T-helper 1 cell treated with Interleukin-12 subunit alpha and Interleukin-12 subunit beta and Interleukin-4 antibody, amounts not matched to agents 30 μg/mL and 1 μg/mL, for 36 hours (primary cell): ENCODE measurements around the gene USHBP1.
"Not testable (repeated sequence)": the region's sequence is repeated elsewhere in the genome, so short reads cannot be mapped to it uniquely, and the experiment has no call there.

ENCODE experiments used
- H3K27ac Mint-ChIP-seq: one replicate; pipeline ENCODE4 v1.8.0; 2021; ENCODE audit warnings: mild to moderate bottlenecking, mixed read lengths
- H3K27me3 Mint-ChIP-seq: one replicate; pipeline ENCODE4 v1.8.0; 2021; ENCODE audit warnings: low read depth, mixed read lengths
- H3K36me3 Mint-ChIP-seq: one replicate; pipeline ENCODE4 v1.8.0; 2021; ENCODE audit warnings: low read depth, mixed read lengths
- H3K4me1 Mint-ChIP-seq: one replicate; pipeline ENCODE4 v1.8.0; 2021; ENCODE audit warnings: low read depth, mixed read lengths
- H3K4me3 Mint-ChIP-seq: one replicate; pipeline ENCODE4 v1.8.0; 2021; ENCODE audit warnings: mild to moderate bottlenecking, moderate library complexity, mixed read lengths
- H3K9me3 Mint-ChIP-seq: one replicate; pipeline ENCODE4 v1.8.0; 2021; ENCODE audit warnings: mixed read lengths

Gene USHBP1

DNA sequence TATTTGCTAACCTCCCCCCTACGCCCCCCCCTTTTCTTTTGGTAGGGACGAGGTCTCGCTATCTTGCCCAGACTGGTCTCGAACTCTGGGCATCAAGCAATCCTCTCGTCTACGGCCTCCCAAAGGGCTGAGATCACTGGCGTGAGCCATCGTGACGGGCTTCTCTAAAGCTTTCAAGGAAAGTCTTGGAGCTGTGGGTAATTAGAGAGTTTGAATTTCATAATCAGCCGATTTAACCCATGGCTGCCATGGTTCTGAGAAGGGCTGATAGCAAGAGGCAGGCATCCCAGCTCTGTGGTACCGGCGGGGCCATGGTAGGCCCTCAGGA is 39.4 kb upstream of the USHBP1 start:
- no peaks in the 10 kb centered on the region for H3K9me3 Mint-ChIP-seq
- peaks cover under 1% of the 10 kb centered on the region for H3K36me3 Mint-ChIP-seq
- H3K27ac Mint-ChIP-seq: no peak overlapping the region
- H3K4me3 Mint-ChIP-seq: peak overlapping the region; percentile 61
- H3K4me1 Mint-ChIP-seq: peaks cover 33% of the 10 kb centered on the region
- H3K27me3 Mint-ChIP-seq: no peaks in the 10 kb centered on the region

DNA sequence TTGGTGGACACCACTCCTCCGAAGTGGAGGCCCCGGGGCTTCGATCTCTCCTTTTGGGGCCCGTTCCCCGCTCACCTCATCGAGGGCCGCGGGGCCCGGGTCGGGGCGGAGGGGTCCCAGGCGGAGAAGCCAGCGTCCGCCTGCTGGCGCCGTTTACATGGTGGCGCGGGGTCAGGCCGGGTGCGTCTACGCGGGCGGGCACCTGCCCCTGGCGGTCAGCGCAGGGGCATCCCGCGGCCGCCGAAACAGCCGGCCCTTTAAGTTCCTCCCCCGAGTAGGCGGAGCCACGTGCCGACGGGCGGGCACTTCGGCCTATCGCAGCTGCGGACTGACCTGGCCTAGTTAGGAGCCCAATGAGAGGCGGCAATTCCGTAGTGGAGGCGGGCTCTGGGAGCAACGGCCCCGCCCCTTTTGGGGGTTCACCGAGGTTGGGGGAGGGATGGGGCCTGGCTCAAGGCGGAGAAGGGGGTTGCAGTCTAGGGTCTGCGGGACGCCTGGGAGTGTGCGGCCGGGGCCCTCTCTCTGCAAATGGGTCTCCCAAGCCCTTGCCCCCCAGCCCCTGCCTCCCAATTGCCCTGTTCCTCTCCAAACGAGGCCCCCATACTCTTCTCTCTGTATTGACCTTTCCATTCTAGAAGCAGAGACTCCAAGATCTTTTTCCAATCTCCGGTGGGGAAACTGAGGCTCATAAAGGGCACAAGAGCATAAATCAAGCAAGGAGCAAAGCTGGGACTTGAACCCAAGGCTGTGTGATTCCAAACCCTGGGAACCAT is 38.8 kb upstream of the USHBP1 start, which contains the start of gene ABHD8:
TSS of gene ABHD8 (minus strand) at position 259 of the 773 bp plus-strand sequence. CDS start 1,809 bp downstream, outside the sequence.
- H3K4me3 Mint-ChIP-seq: peak within 1 kb of the TSS; percentile 69
- peak within 1 kb of the TSS; percentile 55 for H3K27ac Mint-ChIP-seq
- peaks cover 3% of the 10 kb centered on the region for H3K36me3 Mint-ChIP-seq
- no peaks in the 10 kb centered on the region for H3K9me3 Mint-ChIP-seq
- no peaks in the 10 kb centered on the region for H3K27me3 Mint-ChIP-seq
- peaks cover 33% of the 10 kb centered on the region for H3K4me1 Mint-ChIP-seq

DNA sequence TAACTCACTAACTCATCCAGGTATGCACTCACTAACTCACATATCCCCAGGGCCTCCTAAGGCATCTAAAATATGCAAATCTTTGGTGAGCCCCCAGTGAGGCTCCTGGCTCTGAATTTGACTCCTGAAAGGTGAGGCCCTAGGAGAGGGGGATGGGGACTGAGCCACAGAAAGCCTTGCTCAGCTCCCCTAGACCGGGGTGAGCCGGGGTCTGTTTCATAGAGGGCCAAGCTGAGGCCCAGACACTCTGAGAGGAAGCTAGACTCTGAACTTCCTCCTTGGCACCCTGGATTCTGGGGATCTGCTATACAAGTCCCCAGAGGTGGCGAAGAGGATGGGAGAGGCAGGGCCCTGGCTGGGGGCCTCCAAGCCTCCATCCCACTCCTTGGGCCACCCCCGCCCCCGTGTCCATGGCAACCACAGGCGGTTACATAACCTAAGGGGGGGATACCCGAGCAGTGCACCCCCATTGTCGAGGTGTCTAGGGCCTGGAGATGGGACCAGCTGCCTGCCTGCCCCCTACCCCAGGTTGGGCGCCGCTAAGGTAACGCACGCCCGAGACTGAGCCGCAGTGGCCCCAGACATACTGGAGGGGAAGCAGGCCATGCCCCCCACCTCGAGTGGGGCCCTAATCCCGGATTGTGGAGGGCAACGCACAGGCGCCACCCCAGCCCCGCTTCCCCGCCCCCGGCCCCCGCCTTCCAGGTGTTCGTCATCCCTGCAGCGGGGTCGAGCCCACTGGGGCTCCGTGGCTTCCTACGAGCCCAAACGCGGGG is 38.0 kb upstream of the USHBP1 start:
- Mint-ChIP-seq H3K4me3 (peak overlapping the region; percentile 69), H3K27ac (no peak overlapping the region)

DNA sequence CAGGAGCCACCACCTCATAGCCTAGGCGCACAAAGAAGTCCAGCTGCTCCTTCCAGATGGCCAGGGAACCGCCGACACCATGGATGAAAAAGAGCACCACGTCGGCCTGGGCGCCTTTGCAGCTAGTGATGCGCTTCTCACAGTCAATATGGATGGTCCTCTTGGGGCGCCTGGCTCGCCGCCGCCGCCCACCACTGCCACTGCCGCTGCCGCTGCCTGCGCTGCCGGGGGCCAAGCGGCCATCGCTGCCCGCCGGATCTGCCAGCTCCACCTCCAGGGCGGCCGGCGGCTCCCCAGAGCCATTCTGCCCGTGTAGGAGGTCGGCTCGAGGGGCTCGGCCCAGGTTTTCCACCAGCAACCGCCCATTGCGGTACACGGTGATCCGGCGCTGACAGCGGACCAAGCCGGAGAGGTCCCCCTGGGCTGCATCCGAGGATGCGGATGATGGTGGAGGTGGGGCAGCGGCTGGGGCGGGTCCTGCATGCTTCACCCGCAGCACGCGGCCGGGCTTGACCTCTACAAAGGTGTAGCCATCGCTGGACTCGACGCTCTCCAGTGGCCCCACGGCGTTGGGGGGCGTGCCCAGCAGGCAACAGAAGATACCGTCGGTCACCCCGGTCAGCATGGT is 36.6 kb upstream of the USHBP1 start:
- peak overlapping the region; percentile 71 for H3K4me3 Mint-ChIP-seq
- H3K36me3 Mint-ChIP-seq: peaks cover 3% of the 10 kb centered on the region
- H3K9me3 Mint-ChIP-seq: no peaks in the 10 kb centered on the region
- no peaks in the 10 kb centered on the region for H3K27me3 Mint-ChIP-seq
- H3K4me1 Mint-ChIP-seq: peaks cover 20% of the 10 kb centered on the region
- H3K27ac Mint-ChIP-seq: no peak overlapping the region

More for the DNA sequence above, 38.0 kb upstream of the USHBP1 start:
- H3K4me1 Mint-ChIP-seq: peaks cover 28% of the 10 kb centered on the region
- H3K27me3 Mint-ChIP-seq: no peaks in the 10 kb centered on the region
- H3K9me3 Mint-ChIP-seq: no peaks in the 10 kb centered on the region
- H3K36me3 Mint-ChIP-seq: peaks cover 3% of the 10 kb centered on the region

DNA sequence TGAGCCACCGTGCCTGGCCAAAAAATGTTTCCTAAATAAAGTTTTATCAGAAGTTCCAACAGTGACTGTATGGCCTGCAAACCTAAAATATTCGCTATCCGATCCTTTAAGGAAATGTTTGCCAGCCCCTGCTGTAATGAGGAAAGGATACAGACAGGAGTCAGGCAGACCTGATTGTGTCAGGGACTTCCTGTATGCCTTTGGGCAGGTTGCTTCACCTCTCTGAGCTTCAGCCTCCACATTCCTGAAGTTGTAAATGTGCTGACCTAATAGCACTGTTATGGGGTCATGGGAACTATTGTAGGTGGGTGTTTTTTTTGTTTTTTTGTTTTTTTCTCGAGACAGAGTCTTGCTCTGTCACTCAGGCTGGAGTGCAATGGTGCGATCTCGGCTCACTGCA is 32.4 kb upstream of the USHBP1 start:
- Mint-ChIP-seq H3K9me3 (no peaks in the 10 kb centered on the region), H3K27ac (no peak overlapping the region), H3K36me3 (peaks cover 3% of the 10 kb centered on the region), H3K4me1 (peaks cover 5% of the 10 kb centered on the region), H3K4me3 (no peak overlapping the region), H3K27me3 (no peaks in the 10 kb centered on the region)

DNA sequence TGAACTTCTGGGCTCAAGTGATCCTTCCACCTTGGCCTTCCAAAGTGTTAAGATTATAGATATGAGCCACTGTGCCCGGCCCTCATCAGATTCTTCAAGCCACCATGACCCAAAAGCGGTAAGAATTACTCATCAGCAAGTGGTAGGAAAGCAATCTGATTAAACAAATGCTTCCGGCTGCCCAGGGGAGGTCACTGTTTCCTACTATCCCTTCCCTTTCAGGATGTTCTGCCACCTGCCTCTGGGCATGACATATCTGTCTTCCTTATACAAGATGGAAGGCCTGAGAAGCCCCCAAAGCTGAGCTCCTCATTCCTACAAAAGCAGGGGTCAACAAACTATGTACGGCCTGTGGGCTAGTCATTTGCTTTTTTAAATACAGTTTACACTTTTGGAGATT is 31.7 kb upstream of the USHBP1 start:
- Mint-ChIP-seq H3K4me1 (peaks cover 5% of the 10 kb centered on the region), H3K36me3 (peaks cover 3% of the 10 kb centered on the region), H3K27me3 (no peaks in the 10 kb centered on the region), H3K9me3 (no peaks in the 10 kb centered on the region), H3K27ac (no peak overlapping the region), H3K4me3 (no peak overlapping the region)

DNA sequence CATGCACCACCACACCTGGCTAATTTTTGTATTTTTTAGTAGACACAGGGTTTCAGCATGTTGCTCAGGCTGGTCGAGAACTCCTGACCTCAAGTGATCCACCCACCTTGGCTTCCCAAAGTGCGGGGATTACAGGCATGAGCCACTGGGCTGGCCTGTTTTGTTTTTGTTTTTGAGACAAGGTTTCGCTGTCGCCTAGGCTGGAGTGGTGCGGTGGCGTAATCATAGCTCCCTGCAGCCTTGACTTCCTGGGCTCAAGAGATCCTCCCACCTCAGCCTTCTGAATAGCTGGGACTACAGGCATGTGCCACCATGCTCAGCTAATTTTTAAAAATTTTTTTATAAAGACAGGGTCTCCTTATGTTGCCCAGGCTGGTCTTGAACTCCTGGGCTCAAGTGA is 31.0 kb upstream of the USHBP1 start:
- not testable (repeated sequence) for H3K27me3 Mint-ChIP-seq, H3K36me3 Mint-ChIP-seq, H3K27ac Mint-ChIP-seq, H3K9me3 Mint-ChIP-seq, H3K4me1 Mint-ChIP-seq, H3K4me3 Mint-ChIP-seq

DNA sequence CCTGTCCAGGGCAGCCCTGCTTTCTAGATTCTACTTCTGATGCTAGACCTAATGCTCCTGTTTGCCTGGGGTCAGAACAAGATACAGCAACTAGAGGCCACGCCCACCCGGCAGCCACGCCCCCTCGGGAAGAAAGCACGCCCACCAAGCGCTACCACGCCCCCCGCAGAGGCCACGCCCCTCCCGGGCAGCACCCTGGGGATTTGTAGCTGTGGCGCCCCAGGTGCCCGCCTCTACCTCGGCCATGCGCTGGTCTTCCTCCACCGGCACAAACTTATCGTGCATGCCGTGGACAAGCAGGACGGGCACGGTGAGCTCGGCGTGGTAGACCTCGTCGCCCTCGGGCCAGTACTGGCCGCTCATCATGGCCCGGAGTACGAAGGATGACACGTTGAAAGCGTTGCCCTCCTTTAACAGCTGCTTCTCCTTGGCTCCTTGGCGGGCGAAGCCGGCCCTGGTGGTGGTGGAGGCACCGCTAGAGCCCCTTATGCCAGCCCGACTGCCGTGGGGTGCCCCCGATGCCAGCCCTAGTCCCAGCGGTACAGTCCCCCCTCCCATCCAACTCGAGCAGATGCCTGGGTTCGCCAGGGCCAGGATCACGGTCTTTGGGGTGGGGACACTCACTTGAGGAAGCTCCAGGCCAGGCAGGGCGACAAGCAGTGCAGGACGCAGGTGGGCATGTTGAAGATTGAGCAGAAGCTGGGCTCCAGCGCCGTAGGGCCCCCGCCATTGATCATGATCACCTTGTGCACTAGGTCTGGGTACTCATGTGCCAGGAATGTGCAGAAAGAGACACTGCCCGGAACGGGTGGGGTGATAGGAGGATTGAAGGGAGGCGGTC is 29.7 kb upstream of the USHBP1 start:
- Mint-ChIP-seq H3K9me3 (no peaks in the 10 kb centered on the region), H3K27me3 (no peaks in the 10 kb centered on the region), H3K36me3 (peaks cover 3% of the 10 kb centered on the region), H3K27ac (no peak overlapping the region), H3K4me1 (peaks cover 5% of the 10 kb centered on the region), H3K4me3 (no peak overlapping the region)

DNA sequence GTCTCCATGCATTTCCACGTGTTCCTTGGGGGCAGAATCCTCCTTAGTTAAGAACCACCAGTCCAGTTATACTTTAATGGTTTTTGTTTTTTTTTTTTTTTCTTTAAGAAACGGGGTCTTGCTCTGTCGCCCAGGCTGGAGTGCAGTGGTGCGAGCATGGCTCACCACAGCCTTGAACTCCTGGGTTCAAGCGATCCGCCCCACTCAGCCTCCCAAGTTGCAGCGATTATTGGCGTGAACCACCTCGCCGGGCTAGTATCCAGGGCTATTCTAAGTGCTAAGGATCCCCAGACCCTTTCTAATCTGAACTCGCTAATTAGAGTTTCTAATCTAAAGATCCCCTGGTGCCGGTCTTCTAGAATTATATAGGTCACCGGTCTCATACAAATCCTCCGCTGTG is 29.1 kb upstream of the USHBP1 start:
- peaks cover 5% of the 10 kb centered on the region for H3K4me1 Mint-ChIP-seq
- no peaks in the 10 kb centered on the region for H3K36me3 Mint-ChIP-seq
- H3K27ac Mint-ChIP-seq: no peak overlapping the region
- H3K27me3 Mint-ChIP-seq: no peaks in the 10 kb centered on the region
- H3K4me3 Mint-ChIP-seq: no peak overlapping the region
- H3K9me3 Mint-ChIP-seq: no peaks in the 10 kb centered on the region

DNA sequence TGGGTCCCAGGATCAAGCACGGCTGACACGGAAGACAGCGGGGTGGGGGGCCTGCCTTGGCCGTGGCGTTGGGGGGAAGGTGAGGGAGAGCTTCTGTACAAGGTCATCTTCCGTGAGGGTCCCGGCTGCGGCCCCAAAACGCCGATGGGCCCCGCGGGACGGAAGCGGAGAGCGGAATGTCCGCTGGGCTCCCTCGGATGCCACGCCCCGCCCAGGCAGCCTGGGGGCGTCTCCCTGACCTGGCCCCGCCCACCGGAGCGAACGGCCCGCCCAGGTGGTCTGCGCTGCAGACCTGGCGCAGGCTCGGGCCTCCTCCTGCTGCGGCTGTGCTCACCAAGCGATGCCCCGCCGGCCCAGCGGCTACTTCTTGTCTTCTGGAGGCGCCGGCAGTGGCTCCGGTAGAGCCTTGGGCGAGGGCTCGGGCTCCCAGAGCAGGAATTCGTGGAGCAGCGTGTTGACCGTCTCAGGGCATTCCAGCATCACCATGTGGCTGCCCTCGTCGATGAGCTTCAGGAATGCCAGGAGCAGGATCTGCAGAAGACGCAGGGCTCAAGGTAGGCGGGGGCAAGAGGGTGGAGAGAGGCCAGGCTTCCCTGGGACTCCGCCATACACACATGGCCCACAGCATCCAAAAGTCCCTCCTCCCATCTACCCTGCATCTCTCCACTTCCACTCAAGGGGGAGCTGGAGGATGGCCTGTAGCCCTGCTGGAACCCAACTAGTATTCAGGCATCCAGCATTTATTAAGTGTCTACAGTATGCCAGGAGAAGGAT is 27.9 kb upstream of the USHBP1 start:
- no peaks in the 10 kb centered on the region for H3K36me3 Mint-ChIP-seq
- no peaks in the 10 kb centered on the region for H3K9me3 Mint-ChIP-seq
- peaks cover 5% of the 10 kb centered on the region for H3K4me1 Mint-ChIP-seq
- peak overlapping the region; percentile 34 for H3K27ac Mint-ChIP-seq
- H3K4me3 Mint-ChIP-seq: peak overlapping the region; percentile 84
- H3K27me3 Mint-ChIP-seq: no peaks in the 10 kb centered on the region

DNA sequence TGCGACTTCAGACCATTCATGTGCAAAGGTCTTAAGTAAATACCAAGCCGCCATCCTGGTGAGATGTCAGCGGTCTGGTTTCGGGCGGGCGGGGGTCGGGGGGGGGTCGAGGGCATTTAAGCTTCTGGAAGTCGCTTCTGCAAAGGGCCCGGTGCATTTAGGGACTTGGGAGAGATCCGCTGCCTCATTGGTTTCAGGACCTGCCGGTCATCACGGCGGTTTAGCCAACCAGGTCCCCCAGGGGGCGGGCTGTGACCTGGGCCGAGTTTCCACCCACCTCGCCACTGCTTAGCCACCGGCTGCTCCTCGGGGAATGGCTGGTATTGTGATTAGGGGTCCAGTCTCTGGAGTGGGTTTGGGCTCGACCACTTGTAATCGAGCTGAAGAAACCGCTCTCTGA is 24.9 kb upstream of the USHBP1 start:
- no peak overlapping the region for H3K27ac Mint-ChIP-seq
- H3K27me3 Mint-ChIP-seq: no peaks in the 10 kb centered on the region
- H3K4me3 Mint-ChIP-seq: no peak overlapping the region
- H3K9me3 Mint-ChIP-seq: no peaks in the 10 kb centered on the region
- peaks cover 5% of the 10 kb centered on the region for H3K4me1 Mint-ChIP-seq
- H3K36me3 Mint-ChIP-seq: no peaks in the 10 kb centered on the region

DNA sequence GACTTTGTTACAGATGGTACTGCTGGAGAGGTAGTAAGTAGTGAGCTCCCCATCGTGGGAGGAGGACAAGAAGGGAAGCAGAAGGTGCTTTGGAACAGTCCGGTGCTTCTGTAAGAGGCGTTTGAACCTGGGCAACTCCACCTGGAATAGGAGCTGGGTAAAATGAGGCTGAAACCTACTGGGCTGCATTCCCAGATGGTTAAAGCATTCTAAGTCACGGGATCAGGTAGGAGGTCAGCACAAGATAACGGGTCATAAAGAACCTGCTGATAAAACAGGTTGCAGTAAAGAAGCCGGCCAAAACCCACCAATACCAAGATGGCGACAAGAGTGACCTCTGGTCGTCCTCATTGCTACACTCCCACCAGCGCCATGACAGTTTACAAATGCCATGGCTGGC is 22.2 kb upstream of the USHBP1 start:
- H3K4me3 Mint-ChIP-seq: no peak overlapping the region
- no peaks in the 10 kb centered on the region for H3K9me3 Mint-ChIP-seq
- no peaks in the 10 kb centered on the region for H3K36me3 Mint-ChIP-seq
- H3K4me1 Mint-ChIP-seq: peaks cover 5% of the 10 kb centered on the region
- H3K27ac Mint-ChIP-seq: no peak overlapping the region
- H3K27me3 Mint-ChIP-seq: no peaks in the 10 kb centered on the region

DNA sequence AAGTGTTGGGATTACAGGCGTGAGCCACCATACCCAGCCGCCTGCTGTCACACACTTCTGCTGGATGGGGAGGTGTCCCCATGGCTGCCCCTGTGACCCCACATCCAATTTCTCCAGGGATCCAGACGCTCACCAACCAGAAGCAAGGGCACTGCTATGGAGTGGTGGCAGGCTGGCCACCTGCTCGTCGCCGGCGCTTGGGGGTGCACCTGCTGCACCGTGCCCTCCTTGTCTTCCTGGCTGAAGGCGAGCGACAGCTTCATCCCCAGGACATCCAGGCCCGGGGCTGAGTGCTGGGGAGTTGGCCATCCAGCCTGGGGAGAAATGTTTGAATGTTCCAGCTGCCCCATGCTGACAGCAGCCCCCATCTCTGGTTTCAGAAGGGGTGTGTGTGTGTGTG is 21.7 kb upstream of the USHBP1 start:
- Mint-ChIP-seq H3K27me3 (no peaks in the 10 kb centered on the region), H3K27ac (no peak overlapping the region), H3K9me3 (no peaks in the 10 kb centered on the region), H3K4me1 (peaks cover 7% of the 10 kb centered on the region), H3K36me3 (no peaks in the 10 kb centered on the region), H3K4me3 (no peak overlapping the region)
